ENCODE results near the gene TDRD7.

TDRD7 gene

GRCh38 chr9:97535771-97536170, 123.9 kb downstream of the TDRD7 start:
- no peak for TF ChIP-seq CTCF (IDR thresholded peaks at IDR 0.05; ENCODE audit: borderline replicate concordance, insufficient read depth, low read depth, low read length)
- no peak overlapping the region for H3K4me3 ChIP-seq (ENCODE audit: low read depth, low read length)

GRCh38 chr9:97536480-97536879, 124.6 kb downstream of the TDRD7 start:
- no peak overlapping the region for H3K4me3 ChIP-seq (ENCODE audit: low read depth, low read length)
- TF ChIP-seq CTCF (IDR thresholded peaks at IDR 0.05; ENCODE audit: borderline replicate concordance, insufficient read depth, low read depth, low read length): no peak

- H3K4me3 ChIP-seq (ENCODE audit: low read depth, low read length): no peak overlapping the region
- TF ChIP-seq CTCF (IDR thresholded peaks at IDR 0.05; ENCODE audit: borderline replicate concordance, insufficient read depth, low read depth, low read length): no peak
Measured at GRCh38 chr9:97543561-97543960, 131.7 kb downstream of the TDRD7 start.

GRCh38 chr9:97545486-97545885, 133.6 kb downstream of the TDRD7 start:
- no peak for TF ChIP-seq CTCF (IDR thresholded peaks at IDR 0.05; ENCODE audit: borderline replicate concordance, insufficient read depth, low read depth, low read length)
- H3K4me3 ChIP-seq (ENCODE audit: low read depth, low read length): no peak overlapping the region
